Activated effector memory CD4-positive, alpha-beta T cell treated with anti-CD3 and anti-CD28 coated beads, Interleukin-2, amount 50 U/mL, for 16 hours (primary cell): ENCODE results near the gene PHC3.
"Not testable (repeated sequence)": the region's sequence is repeated elsewhere in the genome, so short reads cannot be mapped to it uniquely, and the experiment has no call there.

Experiments
- DNase-seq: peaks from one replicate; pipeline ENCODE4 v3.0.0-alpha.2; 2020

Gene PHC3

GRCh38 chr3:170180908-170181885, at the start of gene PHC3:
Gene PHC3, minus strand, starts transcription at chr3:170181733. Its CDS starts 18 bp downstream, at chr3:170181715.
- peak; percentile 97 for DNase-seq

- no peak for DNase-seq
Observed at GRCh38 chr3:170228093-170228766, 46.7 kb upstream of the PHC3 start.

GRCh38 chr3:170226426-170226960, 45.0 kb upstream of the PHC3 start:
- no peak for DNase-seq

GRCh38 chr3:170225166-170225565, 43.6 kb upstream of the PHC3 start:
- DNase-seq, result no peak

GRCh38 chr3:170222647-170223541, 41.4 kb upstream of the PHC3 start:
- peak; percentile 79 for DNase-seq

- DNase-seq, result peak; percentile 94
Observed at GRCh38 chr3:170221924-170222646, 40.6 kb upstream of the PHC3 start, which contains the start of gene PRKCI. Gene PRKCI, plus strand, starts transcription at chr3:170222424. Its CDS starts 246 bp downstream, at chr3:170222670.

GRCh38 chr3:170220871-170221270, 39.3 kb upstream of the PHC3 start:
- DNase-seq, result no peak

GRCh38 chr3:170219850-170220249, 38.3 kb upstream of the PHC3 start:
- DNase-seq, result no peak

- DNase-seq, result no peak
Observed at GRCh38 chr3:170211668-170212067, 30.1 kb upstream of the PHC3 start.

GRCh38 chr3:170207717-170208116, 26.2 kb upstream of the PHC3 start:
- DNase-seq, result no peak

GRCh38 chr3:170206164-170206762, 24.7 kb upstream of the PHC3 start:
- DNase-seq, result not testable (repeated sequence)

GRCh38 chr3:170205302-170205701, 23.8 kb upstream of the PHC3 start:
- no peak for DNase-seq

GRCh38 chr3:170204509-170204908, 23.0 kb upstream of the PHC3 start:
- no peak for DNase-seq

- no peak for DNase-seq
Observed at GRCh38 chr3:170204023-170204472, 22.5 kb upstream of the PHC3 start.

GRCh38 chr3:170203457-170203856, 21.9 kb upstream of the PHC3 start:
- no peak for DNase-seq

GRCh38 chr3:170201527-170201926, 20.0 kb upstream of the PHC3 start:
- no peak for DNase-seq

- no peak for DNase-seq
Observed at GRCh38 chr3:170200987-170201386, 19.5 kb upstream of the PHC3 start.

GRCh38 chr3:170196833-170197232, 15.3 kb upstream of the PHC3 start:
- DNase-seq, result no peak

- not testable (repeated sequence) for DNase-seq
Observed at GRCh38 chr3:170195759-170196158, 14.2 kb upstream of the PHC3 start.

GRCh38 chr3:170189398-170190256, 8.1 kb upstream of the PHC3 start:
- no peak for DNase-seq
